RWPE1 (cell line): Measurements from ENCODE around the gene ALK.

ENCODE experiments used
- CTCF ChIA-PET: fragments of 350-600 bp; sonication (Branson Sonifier 250); formaldehyde crosslinking; extraction: SDS; loops from one replicate; lab custom pipeline; 2021; lab: Yijun Ruan, JAX
- POLR2A ChIA-PET: fragments of 400-600 bp; formaldehyde crosslinking; extraction: SDS; loops from one replicate; lab custom pipeline; 2020; ENCODE audit warnings: antibody characterized with exemption; ENCODE audit not compliant: low non-redundant PET; lab: Yijun Ruan, JAX
- DNase-seq: peaks from one replicate; pipeline ENCODE4 v3.0.0; 2012; ENCODE audit warnings: low spot score
- H3K27ac ChIP-seq: fragments of 450-650 bp; 2 replicates; pipeline ENCODE4 v1.5.1; 2017
- CTCF ChIP-seq: fragments of 450-650 bp; conservative IDR thresholded peaks from 2 replicates; pipeline ENCODE4 v1.5.1; 2017; ENCODE audit warnings: low read depth, mild to moderate bottlenecking

Gene ALK

DNA sequence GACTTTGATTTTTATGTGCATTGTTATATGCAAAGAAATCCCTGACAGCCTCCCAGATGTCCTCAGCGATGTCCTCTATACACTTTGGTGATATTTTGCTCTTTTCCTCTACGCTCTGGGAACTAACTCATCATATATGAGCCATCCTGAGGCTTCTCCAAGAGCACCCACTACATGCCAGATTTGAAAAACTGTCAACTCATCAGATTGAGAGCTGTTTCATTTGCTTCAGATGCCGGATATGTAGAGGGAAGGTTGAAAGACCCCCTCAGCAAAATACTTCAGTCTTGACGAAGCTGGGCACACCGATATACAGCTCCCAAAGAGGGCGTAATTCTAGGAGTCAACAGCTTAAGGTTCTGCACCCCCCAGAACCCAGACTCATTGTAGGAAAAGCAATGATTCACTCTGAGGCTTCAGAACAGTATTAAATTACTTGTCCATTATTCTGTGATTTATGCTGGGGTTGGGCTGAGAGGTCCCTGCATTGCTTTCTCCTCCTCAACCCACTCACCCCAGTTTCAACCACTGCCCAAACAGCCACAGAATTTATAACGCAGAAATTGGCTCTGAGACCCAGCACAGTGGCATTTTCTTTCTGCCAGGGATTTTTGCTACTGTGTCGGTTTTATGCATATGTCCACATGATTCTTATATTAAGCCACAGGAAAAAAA, 341.8 kb downstream of the ALK start:
- ChIA-PET CTCF (no interaction called here), POLR2A (no interaction called here)
- H3K27ac ChIP-seq, result no peak overlapping the region
- no peak for TF ChIP-seq CTCF
- no peak for DNase-seq

DNA sequence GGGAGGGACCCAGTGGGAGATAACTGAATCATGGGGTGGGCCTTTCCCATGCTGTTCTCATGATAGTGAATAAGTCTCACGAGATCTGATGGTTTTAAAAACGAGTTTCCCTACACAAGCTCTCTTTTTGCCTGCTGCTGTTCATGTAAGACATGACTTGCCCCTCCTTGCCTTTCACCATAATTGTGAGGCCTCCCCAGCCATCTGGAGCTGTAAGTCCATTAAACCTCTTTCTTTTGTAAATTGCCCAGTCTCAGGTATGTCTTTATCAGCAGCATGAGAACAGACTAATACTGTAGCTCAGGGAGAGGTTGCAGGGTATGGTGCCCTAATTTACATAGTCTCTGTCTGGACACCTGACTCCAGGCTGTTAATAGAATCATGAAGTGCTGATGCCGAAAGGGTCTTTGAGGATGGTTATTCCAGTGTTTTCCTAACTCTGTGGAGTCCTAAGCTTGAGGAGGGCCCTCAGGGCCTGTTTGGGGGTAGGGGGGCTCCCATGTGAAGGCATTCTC, 343.2 kb downstream of the ALK start:
- CTCF ChIA-PET, result no interaction called here
- no peak overlapping the region for H3K27ac ChIP-seq
- TF ChIP-seq CTCF, result no peak
- POLR2A ChIA-PET, result no interaction called here
- no peak for DNase-seq

- DNase-seq, result no peak
- no peak for TF ChIP-seq CTCF
- no peak overlapping the region for H3K27ac ChIP-seq
- POLR2A ChIA-PET, result no interaction called here
- CTCF ChIA-PET, result interaction anchor here (0.5 to 0.6 kb wide), 2 partner anchors 267 to 338 kb away, joined by 3 to 4 read pairs; no protein-coding TSS in a partner anchor
Measured at GRCh38 chr2:29576231-29576630, 345.2 kb downstream of the ALK start.

DNA sequence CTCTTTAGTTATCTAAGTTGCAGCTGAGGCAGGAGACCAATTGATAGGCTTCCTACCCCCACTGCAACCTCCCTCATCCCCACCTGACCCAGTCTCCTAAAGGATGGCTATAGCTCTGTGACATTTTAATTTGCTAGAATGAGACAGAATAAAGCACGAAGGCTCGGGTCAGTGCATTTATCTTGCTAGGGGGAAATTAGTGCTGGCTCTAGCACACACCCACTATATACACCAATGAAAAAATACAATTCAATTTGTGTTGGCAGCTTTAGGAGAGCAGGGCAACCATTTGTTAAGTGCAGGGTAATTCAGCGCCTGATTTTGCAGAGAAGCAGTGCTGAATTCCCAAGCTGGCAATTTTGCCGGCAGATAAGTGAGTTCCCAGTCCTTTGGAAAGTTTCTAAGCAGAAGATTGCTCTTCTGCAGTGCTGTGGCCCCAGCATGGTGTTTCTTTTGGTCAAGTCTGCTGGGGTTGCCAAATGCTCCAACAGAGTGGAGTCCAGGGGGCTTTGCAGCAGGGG, 346.0 kb downstream of the ALK start:
- ChIA-PET CTCF (no interaction called here), POLR2A (no interaction called here)
- no peak for TF ChIP-seq CTCF
- no peak overlapping the region for H3K27ac ChIP-seq
- no peak for DNase-seq

- DNase-seq, result no peak
- TF ChIP-seq CTCF, result no peak
- POLR2A ChIA-PET, result no interaction called here
- CTCF ChIA-PET, result interaction anchor here (0.7 kb wide), 1 partner anchor 55 kb away, joined by 3 read pairs; no protein-coding TSS in a partner anchor
- H3K27ac ChIP-seq, result no peak overlapping the region
Measured at GRCh38 chr2:29573612-29574011, 347.8 kb downstream of the ALK start.

DNA sequence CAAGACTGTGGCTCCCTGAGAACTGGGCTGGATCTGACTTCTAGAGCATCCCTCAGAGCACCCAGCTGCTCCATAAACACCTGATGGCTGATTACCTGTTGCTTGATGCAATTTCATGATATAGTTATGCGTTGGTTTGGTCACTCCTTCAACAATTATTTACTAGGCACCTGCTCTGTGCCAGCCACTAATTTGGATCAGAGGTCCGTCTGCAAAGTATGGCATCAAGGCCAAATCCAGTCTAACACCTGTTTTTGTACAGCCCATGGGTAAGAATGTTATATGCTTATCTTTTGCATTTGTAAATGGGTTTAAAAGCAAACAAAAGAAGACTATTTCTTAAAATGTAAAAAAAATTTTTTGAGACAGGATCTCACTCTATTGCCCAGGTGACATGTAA, 348.2 kb downstream of the ALK start:
- ChIA-PET POLR2A (no interaction called here), CTCF (interaction anchor here (0.6 to 0.7 kb wide), 2 partner anchors 54 to 306 kb away, joined by 3 read pairs; no protein-coding TSS in a partner anchor)
- no peak for TF ChIP-seq CTCF
- no peak overlapping the region for H3K27ac ChIP-seq
- DNase-seq, result no peak
